ENCODE data around the gene MMP11. TPM values are rescaled to one million over a fixed set of nuclear protein-coding genes. Genes with fewer than 3 reads are reported as not detected.

MMP11 gene
- total and polyA plus RNA-seq, 2 of the 13 experiments (the other 11 are each of a cell fraction or from before 2014, with no cell fraction given): 8.9 to 28.6 TPM

GRCh38 chr22:23789638-23790037, 17.0 kb downstream of the MMP11 start (continued):
- no peak; the same call in 1 of the 2 replicates for TF ChIP-seq HNF4G (IDR thresholded peaks at IDR 0.05; ENCODE audit: borderline replicate concordance, low read depth, low read length)
- TF ChIP-seq HNF4G (CRISPR knock-in tag; IDR thresholded peaks at IDR 0.05; ENCODE audit: borderline replicate concordance, low read depth): no peak
- no peak for TF ChIP-seq ZNF550 (CRISPR knock-in tag; IDR thresholded peaks at IDR 0.05; ENCODE audit: borderline replicate concordance)
- no peak for TF ChIP-seq ZFP91 (CRISPR knock-in tag; IDR thresholded peaks at IDR 0.05; ENCODE audit: borderline replicate concordance)
- no peak for TF ChIP-seq POGK (CRISPR knock-in tag; conservative IDR thresholded peaks at IDR 0.05)
- TF ChIP-seq GATAD2A (CRISPR knock-in tag; IDR thresholded peaks at IDR 0.05): peak; percentile 44; the same call in 1 of the 2 replicates
- no peak for TF ChIP-seq ZNF510 (CRISPR knock-in tag; IDR thresholded peaks at IDR 0.05; ENCODE audit: low read depth)
- TF ChIP-seq ZBTB10 (CRISPR knock-in tag; IDR thresholded peaks at IDR 0.05; ENCODE audit: borderline replicate concordance): no peak
- TF ChIP-seq TBX3 (IDR thresholded peaks at IDR 0.05; ENCODE audit: borderline replicate concordance): no peak
- no peak for TF ChIP-seq ZNF180 (CRISPR knock-in tag; IDR thresholded peaks at IDR 0.05; ENCODE audit: borderline replicate concordance, low read depth)
- peak; percentile 43; the same call in 1 of the 2 replicates for TF ChIP-seq ZNF430 (CRISPR knock-in tag; IDR thresholded peaks at IDR 0.05)
- TF ChIP-seq POLR2G (IDR thresholded peaks at IDR 0.05; ENCODE audit: low read depth, low read length): no peak
- TF ChIP-seq KDM2A (CRISPR knock-in tag; IDR thresholded peaks at IDR 0.05; ENCODE audit: borderline replicate concordance, low read depth): no peak
- no peak for TF ChIP-seq RBM22 (optimal IDR thresholded peaks at IDR 0.05; ENCODE audit: low read length)
- no peak for TF ChIP-seq POLR2A (IDR thresholded peaks at IDR 0.05; ENCODE audit: insufficient read depth in 1 of 2, low read depth in 2 of 2, low read length in 2 of 2)
- no peak for TF ChIP-seq ZSCAN22 (CRISPR knock-in tag; IDR thresholded peaks at IDR 0.05)
- no peak for TF ChIP-seq GLI4 (CRISPR knock-in tag; IDR thresholded peaks at IDR 0.05; ENCODE audit: borderline replicate concordance)
- no peak for TF ChIP-seq PTBP1 (IDR thresholded peaks at IDR 0.05; ENCODE audit: low read depth, low read length, poor library complexity, severe bottlenecking)
- TF ChIP-seq ZNF569 (CRISPR knock-in tag; IDR thresholded peaks at IDR 0.05; ENCODE audit: borderline replicate concordance): no peak
- TF ChIP-seq ZNF781 (CRISPR knock-in tag; IDR thresholded peaks at IDR 0.05; ENCODE audit: borderline replicate concordance, not compliant biosample characterization): no peak
- TF ChIP-seq TFDP1 (CRISPR knock-in tag; IDR thresholded peaks at IDR 0.05; ENCODE audit: borderline replicate concordance): no peak
- TF ChIP-seq ONECUT2 (CRISPR knock-in tag; IDR thresholded peaks at IDR 0.05): no peak
- TF ChIP-seq SYNCRIP (IDR thresholded peaks at IDR 0.05; ENCODE audit: insufficient read depth, low read depth, low read length): no peak
